ENCODE measurements around the gene HOXC10.

DNA sequence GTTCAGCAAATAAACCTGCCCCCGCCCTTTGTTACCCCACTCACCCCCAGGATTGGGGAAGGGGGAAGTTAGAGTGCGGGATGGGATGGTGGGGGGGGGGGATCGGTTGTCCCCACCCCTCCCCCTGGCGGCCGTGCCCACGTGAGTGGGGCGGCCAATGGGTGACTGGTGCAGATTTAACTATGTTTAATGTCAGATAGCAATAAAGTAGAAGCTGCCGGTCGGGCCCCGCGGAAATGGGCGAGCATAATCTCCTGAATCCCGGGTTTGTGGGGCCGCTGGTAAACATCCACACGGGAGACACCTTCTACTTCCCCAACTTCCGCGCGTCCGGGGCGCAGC lies 30.3 kb upstream of the HOXC10 start, which contains the start of gene HOXC12:
- TF ChIP-seq, protein P1, sequence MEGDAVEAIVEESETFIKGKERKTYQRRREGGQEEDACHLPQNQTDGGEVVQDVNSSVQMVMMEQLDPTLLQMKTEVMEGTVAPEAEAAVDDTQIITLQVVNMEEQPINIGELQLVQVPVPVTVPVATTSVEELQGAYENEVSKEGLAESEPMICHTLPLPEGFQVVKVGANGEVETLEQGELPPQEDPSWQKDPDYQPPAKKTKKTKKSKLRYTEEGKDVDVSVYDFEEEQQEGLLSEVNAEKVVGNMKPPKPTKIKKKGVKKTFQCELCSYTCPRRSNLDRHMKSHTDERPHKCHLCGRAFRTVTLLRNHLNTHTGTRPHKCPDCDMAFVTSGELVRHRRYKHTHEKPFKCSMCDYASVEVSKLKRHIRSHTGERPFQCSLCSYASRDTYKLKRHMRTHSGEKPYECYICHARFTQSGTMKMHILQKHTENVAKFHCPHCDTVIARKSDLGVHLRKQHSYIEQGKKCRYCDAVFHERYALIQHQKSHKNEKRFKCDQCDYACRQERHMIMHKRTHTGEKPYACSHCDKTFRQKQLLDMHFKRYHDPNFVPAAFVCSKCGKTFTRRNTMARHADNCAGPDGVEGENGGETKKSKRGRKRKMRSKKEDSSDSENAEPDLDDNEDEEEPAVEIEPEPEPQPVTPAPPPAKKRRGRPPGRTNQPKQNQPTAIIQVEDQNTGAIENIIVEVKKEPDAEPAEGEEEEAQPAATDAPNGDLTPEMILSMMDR (IDR thresholded peaks at IDR 0.05; ENCODE audit: extremely low read depth in 1 of 2, insufficient read depth in 1 of 2, low read depth in 1 of 2, low read length in 2 of 2), result no peak
- TF ChIP-seq FOS (IDR thresholded peaks at IDR 0.05; ENCODE audit: borderline replicate concordance, insufficient read depth, low read length), result no peak
- TF ChIP-seq EZH2 (IDR thresholded peaks at IDR 0.05; ENCODE audit: borderline replicate concordance, low read depth, low read length, severe bottlenecking), result no peak
- no peak for TF ChIP-seq POLR2AphosphoS5 (IDR thresholded peaks at IDR 0.05; ENCODE audit: insufficient read depth, low read depth, low read length)
- no peak for TF ChIP-seq POLR2A (IDR thresholded peaks at IDR 0.05; ENCODE audit: low read depth, low read length)
- no peak for TF ChIP-seq GATA2 (IDR thresholded peaks at IDR 0.05; ENCODE audit: insufficient read depth, insufficient read length, low read depth, low read length)
- TF ChIP-seq, protein P2, sequence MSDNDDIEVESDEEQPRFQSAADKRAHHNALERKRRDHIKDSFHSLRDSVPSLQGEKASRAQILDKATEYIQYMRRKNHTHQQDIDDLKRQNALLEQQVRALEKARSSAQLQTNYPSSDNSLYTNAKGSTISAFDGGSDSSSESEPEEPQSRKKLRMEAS (IDR thresholded peaks at IDR 0.05; ENCODE audit: insufficient read depth, insufficient read length), result no peak
- TF ChIP-seq MYC (IDR thresholded peaks at IDR 0.05; ENCODE audit: low read depth, low read length), result no peak

All from endothelial cell of umbilical vein (primary cell).